ENCODE results near the gene SLC4A3.

Gene SLC4A3

GRCh38 chr2:219622472-219622871, 5.0 kb upstream of the SLC4A3 start:
- no peaks in the 10 kb centered on the region for H3K36me3 ChIP-seq (ENCODE audit: control insufficient read depth in 5 of 5, insufficient read depth in 5 of 5, low read length in 5 of 5)
- peaks cover 0 to 5% (median 2%) of the 10 kb centered on the region in 5 donors for H3K4me1 ChIP-seq (ENCODE audit: control insufficient read depth in 5 of 5, insufficient read depth in 5 of 5, low read length in 5 of 5)
- H3K9me3 ChIP-seq (ENCODE audit: control insufficient read depth in 5 of 5, low read length in 5 of 5), result no peaks in the 10 kb centered on the region
- no peak overlapping the region for H3K9ac ChIP-seq (ENCODE audit: low read length in 5 of 5)
- peaks cover 0 to 5% (median 4%) of the 10 kb centered on the region in 5 donors for H3K27me3 ChIP-seq (ENCODE audit: control insufficient read depth in 5 of 5, insufficient read depth in 4 of 5, low read length in 5 of 5)
- H3K4me3 ChIP-seq (ENCODE audit: low read depth in 1 of 5, low read length in 5 of 5), result no peak overlapping the region
- H3K27ac ChIP-seq (ENCODE audit: low read depth, low read length), result no peak overlapping the region

DNA sequence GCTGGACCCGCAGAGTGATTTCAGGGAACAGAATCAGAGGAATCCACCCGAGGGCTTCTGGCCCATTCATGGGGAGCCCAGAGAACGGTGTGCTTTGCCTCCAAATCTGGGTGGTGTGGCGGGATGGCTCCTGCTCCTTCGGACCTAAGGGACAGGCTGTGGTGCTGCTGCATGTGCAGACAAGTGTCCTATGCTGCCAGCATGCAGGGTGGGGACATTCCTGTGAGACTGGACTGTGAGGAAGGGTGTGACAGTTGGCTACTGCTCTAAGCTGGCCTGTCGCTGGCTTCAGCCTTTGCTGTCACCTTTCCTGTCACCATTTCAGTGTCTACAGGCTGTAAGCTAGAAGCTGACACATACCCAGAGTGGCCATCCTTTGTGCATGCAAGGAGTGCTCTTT, 2.9 kb upstream of the SLC4A3 start:
- Histone ChIP-seq H3K27me3 (ENCODE audit: control insufficient read depth in 5 of 5, insufficient read depth in 4 of 5, low read length in 5 of 5) (peaks cover 0 to 15% (median 11%) of the 10 kb centered on the region in 5 donors), H3K27ac (ENCODE audit: low read depth, low read length) (no peak overlapping the region)

GRCh38 chr2:219625179-219625578, 2.3 kb upstream of the SLC4A3 start:
- Histone ChIP-seq H3K4me1 (ENCODE audit: control insufficient read depth in 5 of 5, insufficient read depth in 5 of 5, low read length in 5 of 5) (peaks cover 0 to 17% (median 3%) of the 10 kb centered on the region in 5 donors), H3K9me3 (ENCODE audit: control insufficient read depth in 5 of 5, low read length in 5 of 5) (no peaks in the 10 kb centered on the region), H3K27ac (ENCODE audit: low read depth, low read length) (no peak overlapping the region), H3K36me3 (ENCODE audit: control insufficient read depth in 5 of 5, insufficient read depth in 5 of 5, low read length in 5 of 5) (no peaks in the 10 kb centered on the region), H3K27me3 (ENCODE audit: control insufficient read depth in 5 of 5, insufficient read depth in 4 of 5, low read length in 5 of 5) (peaks cover 0 to 15% (median 11%) of the 10 kb centered on the region in 5 donors), H3K9ac (ENCODE audit: low read length in 5 of 5) (no peak overlapping the region), H3K4me3 (ENCODE audit: low read depth in 1 of 5, low read length in 5 of 5) (no peak overlapping the region)

More for the DNA sequence above, 2.9 kb upstream of the SLC4A3 start:
- Histone ChIP-seq H3K9ac (ENCODE audit: low read length in 5 of 5) (no peak overlapping the region), H3K9me3 (ENCODE audit: control insufficient read depth in 5 of 5, low read length in 5 of 5) (no peaks in the 10 kb centered on the region), H3K4me3 (ENCODE audit: low read depth in 1 of 5, low read length in 5 of 5) (no peak overlapping the region), H3K36me3 (ENCODE audit: control insufficient read depth in 5 of 5, insufficient read depth in 5 of 5, low read length in 5 of 5) (no peaks in the 10 kb centered on the region), H3K4me1 (ENCODE audit: control insufficient read depth in 5 of 5, insufficient read depth in 5 of 5, low read length in 5 of 5) (peaks cover 0 to 17% (median 3%) of the 10 kb centered on the region in 5 donors)

DNA sequence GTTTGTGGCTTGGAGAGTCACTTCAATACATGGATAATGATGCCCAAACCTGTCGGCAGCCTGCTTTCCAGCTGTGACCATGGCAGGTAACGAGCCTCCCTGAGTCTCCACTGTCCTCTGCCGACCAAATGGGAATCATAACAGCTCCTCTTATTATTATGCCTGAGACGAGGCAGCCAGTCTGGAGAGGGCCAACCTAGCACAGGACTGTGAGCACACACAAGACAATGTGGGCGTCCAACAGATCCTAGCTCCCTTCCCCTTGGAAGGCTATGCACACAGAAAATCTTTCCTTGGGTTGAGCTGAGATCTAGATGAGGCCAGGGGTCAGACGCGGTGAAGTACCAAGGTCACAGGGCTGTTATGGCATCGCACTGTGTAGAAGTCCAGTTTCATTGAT, 890 bp upstream of the SLC4A3 start:
- no peak overlapping the region for H3K9ac ChIP-seq (ENCODE audit: low read length in 5 of 5)
- H3K27me3 ChIP-seq (ENCODE audit: control insufficient read depth in 5 of 5, insufficient read depth in 4 of 5, low read length in 5 of 5), result peaks cover 0 to 15% (median 11%) of the 10 kb centered on the region in 5 donors
- no peaks in the 10 kb centered on the region for H3K9me3 ChIP-seq (ENCODE audit: control insufficient read depth in 5 of 5, low read length in 5 of 5)
- H3K4me3 ChIP-seq (ENCODE audit: low read depth in 1 of 5, low read length in 5 of 5), result no peak overlapping the region
- peaks cover 0 to 17% (median 3%) of the 10 kb centered on the region in 5 donors for H3K4me1 ChIP-seq (ENCODE audit: control insufficient read depth in 5 of 5, insufficient read depth in 5 of 5, low read length in 5 of 5)
- H3K36me3 ChIP-seq (ENCODE audit: control insufficient read depth in 5 of 5, insufficient read depth in 5 of 5, low read length in 5 of 5), result no peaks in the 10 kb centered on the region
- no peak overlapping the region for H3K27ac ChIP-seq (ENCODE audit: low read depth, low read length)

DNA sequence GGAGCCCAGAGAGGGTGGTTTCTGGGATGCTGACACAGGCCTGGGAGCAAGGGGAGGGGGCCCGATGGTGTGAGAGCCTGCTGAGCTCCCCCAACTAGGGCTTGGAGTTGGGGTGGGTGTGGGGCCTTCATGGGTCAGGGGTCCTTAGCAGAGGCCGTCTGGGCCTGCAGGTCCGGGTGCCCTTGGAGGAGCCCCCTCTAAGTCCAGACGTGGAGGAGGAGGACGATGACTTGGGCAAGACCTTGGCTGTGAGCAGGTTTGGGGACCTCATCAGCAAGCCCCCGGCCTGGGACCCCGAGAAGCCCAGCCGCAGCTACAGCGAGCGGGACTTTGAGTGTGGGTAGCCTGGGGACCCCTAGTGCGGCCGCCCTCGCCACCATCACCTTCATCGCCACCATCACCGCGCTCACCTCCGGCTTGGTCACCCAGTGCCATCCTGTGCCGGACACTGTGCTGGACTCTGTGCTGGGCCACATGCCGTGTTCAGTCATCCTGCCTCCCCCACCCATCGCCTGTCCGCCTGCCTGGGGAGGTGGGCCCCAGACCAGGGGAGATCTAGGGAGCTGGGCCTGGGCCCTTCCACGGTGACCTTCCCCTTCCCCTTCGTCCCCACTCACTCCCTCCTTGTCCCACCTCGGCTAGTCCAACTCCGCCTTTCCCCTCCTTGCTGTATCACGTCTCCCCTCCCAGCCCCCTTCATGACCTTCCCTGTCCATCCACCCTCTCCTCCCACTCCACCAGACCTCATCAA, 980 bp downstream of the SLC4A3 start:
- H3K4me3 ChIP-seq (ENCODE audit: low read depth in 1 of 5, low read length in 5 of 5), result peak overlapping the region in 1 of 5 donors; percentile 61
- no peaks in the 10 kb centered on the region for H3K36me3 ChIP-seq (ENCODE audit: control insufficient read depth in 5 of 5, insufficient read depth in 5 of 5, low read length in 5 of 5)
- no peak overlapping the region for H3K9ac ChIP-seq (ENCODE audit: low read length in 5 of 5)
- peaks cover 0 to 17% (median 3%) of the 10 kb centered on the region in 5 donors for H3K4me1 ChIP-seq (ENCODE audit: control insufficient read depth in 5 of 5, insufficient read depth in 5 of 5, low read length in 5 of 5)
- H3K9me3 ChIP-seq (ENCODE audit: control insufficient read depth in 5 of 5, low read length in 5 of 5), result no peaks in the 10 kb centered on the region
- no peak overlapping the region for H3K27ac ChIP-seq (ENCODE audit: low read depth, low read length)
- peaks cover 0 to 15% (median 11%) of the 10 kb centered on the region in 5 donors for H3K27me3 ChIP-seq (ENCODE audit: control insufficient read depth in 5 of 5, insufficient read depth in 4 of 5, low read length in 5 of 5)

DNA sequence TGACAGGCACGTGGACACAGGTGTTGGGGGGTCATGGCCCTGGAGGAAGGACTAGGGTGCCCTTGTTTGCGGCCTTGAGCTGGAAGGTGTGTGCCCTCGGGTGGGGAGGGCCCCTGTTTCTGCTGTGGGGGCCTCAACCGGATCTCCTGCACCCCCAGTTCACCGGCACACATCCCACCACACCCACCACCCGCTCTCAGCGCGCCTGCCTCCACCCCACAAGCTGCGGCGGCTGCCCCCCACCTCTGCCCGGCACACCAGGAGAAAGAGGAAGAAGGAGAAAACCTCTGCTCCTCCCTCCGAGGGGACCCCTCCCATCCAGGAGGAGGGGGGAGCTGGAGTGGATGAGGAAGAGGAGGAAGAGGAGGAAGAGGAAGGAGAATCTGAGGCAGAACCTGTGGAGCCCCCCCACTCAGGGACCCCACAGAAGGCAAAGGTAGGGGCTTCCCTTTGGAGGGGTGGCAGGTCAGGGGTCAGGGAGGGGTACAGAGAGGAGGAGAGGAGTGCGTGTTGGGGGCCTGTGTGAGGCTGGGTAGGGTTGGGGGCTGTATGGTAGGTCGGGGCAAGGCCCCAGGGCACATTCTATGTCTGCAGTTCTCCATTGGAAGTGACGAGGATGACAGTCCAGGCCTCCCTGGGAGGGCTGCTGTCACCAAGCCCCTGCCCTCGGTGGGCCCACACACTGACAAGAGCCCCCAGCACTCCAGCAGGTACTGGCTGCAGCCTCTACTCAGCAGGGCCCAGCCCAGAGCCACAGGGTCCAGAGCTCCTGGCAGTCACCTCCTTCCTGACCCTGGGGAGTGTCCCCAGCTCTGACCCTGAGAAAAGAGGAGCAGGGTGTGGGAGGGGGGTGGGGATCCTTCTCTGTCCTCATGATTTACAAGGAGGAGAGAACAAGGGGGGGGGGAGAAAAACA, 1.8 kb downstream of the SLC4A3 start:
- Histone ChIP-seq H3K4me1 (ENCODE audit: control insufficient read depth in 5 of 5, insufficient read depth in 5 of 5, low read length in 5 of 5) (peaks cover 0 to 17% (median 3%) of the 10 kb centered on the region in 5 donors), H3K36me3 (ENCODE audit: control insufficient read depth in 5 of 5, insufficient read depth in 5 of 5, low read length in 5 of 5) (no peaks in the 10 kb centered on the region), H3K4me3 (ENCODE audit: low read depth in 1 of 5, low read length in 5 of 5) (no peak overlapping the region), H3K27ac (ENCODE audit: low read depth, low read length) (no peak overlapping the region), H3K27me3 (ENCODE audit: control insufficient read depth in 5 of 5, insufficient read depth in 4 of 5, low read length in 5 of 5) (peaks cover 0 to 15% (median 11%) of the 10 kb centered on the region in 5 donors), H3K9ac (ENCODE audit: low read length in 5 of 5) (no peak overlapping the region), H3K9me3 (ENCODE audit: control insufficient read depth in 5 of 5, low read length in 5 of 5) (no peaks in the 10 kb centered on the region)

GRCh38 chr2:219629976-219630695, 2.7 kb downstream of the SLC4A3 start:
- H3K9me3 ChIP-seq (ENCODE audit: control insufficient read depth in 5 of 5, low read length in 5 of 5), result no peaks in the 10 kb centered on the region
- no peak overlapping the region for H3K4me3 ChIP-seq (ENCODE audit: low read depth in 1 of 5, low read length in 5 of 5)
- H3K4me1 ChIP-seq (ENCODE audit: control insufficient read depth in 5 of 5, insufficient read depth in 5 of 5, low read length in 5 of 5), result peaks cover 0 to 17% (median 3%) of the 10 kb centered on the region in 5 donors
- H3K9ac ChIP-seq (ENCODE audit: low read length in 5 of 5), result no peak overlapping the region
- H3K27ac ChIP-seq (ENCODE audit: low read depth, low read length), result no peak overlapping the region
- H3K27me3 ChIP-seq (ENCODE audit: control insufficient read depth in 5 of 5, insufficient read depth in 4 of 5, low read length in 5 of 5), result peaks cover 0 to 15% (median 11%) of the 10 kb centered on the region in 5 donors
- H3K36me3 ChIP-seq (ENCODE audit: control insufficient read depth in 5 of 5, insufficient read depth in 5 of 5, low read length in 5 of 5), result no peaks in the 10 kb centered on the region

DNA sequence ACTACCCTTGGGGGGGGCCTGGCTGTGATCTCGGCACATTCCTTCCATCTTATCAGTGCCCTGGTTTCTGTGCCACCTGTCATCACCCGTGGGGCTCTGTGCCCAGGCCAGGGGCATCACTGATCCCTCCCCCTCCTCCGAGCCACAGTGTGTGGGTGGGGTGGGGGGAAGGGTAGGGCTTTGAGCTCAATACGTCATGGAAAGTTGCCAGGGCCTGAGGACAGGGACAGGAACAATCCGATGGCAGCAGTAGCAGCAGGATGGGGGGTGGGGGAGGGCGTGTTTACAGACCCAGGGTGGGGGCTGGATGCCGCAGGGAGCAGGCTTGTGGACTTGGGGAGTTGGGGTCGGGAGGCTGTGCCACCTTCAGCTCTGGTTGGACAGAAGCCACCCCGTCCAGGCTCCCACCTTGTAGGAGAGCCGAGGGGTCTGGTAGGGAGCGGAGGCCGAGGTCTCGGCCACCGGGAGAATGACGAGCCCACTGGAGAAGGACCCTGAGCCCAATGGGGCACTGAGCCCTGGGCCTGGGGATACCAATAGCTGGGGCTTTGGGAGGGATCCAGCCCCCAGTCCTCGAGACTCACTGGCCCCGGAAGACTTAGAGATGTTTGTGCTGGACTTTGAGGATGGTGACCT, 3.5 kb downstream of the SLC4A3 start:
- H3K9me3 ChIP-seq (ENCODE audit: control insufficient read depth in 5 of 5, low read length in 5 of 5), result no peaks in the 10 kb centered on the region
- H3K4me1 ChIP-seq (ENCODE audit: control insufficient read depth in 5 of 5, insufficient read depth in 5 of 5, low read length in 5 of 5), result peaks cover 0 to 17% (median 3%) of the 10 kb centered on the region in 5 donors
- no peak overlapping the region for H3K9ac ChIP-seq (ENCODE audit: low read length in 5 of 5)
- no peak overlapping the region for H3K4me3 ChIP-seq (ENCODE audit: low read depth in 1 of 5, low read length in 5 of 5)
- no peak overlapping the region for H3K27ac ChIP-seq (ENCODE audit: low read depth, low read length)
- H3K36me3 ChIP-seq (ENCODE audit: control insufficient read depth in 5 of 5, insufficient read depth in 5 of 5, low read length in 5 of 5), result no peaks in the 10 kb centered on the region
- peaks cover 0 to 15% (median 11%) of the 10 kb centered on the region in 5 donors for H3K27me3 ChIP-seq (ENCODE audit: control insufficient read depth in 5 of 5, insufficient read depth in 4 of 5, low read length in 5 of 5)

DNA sequence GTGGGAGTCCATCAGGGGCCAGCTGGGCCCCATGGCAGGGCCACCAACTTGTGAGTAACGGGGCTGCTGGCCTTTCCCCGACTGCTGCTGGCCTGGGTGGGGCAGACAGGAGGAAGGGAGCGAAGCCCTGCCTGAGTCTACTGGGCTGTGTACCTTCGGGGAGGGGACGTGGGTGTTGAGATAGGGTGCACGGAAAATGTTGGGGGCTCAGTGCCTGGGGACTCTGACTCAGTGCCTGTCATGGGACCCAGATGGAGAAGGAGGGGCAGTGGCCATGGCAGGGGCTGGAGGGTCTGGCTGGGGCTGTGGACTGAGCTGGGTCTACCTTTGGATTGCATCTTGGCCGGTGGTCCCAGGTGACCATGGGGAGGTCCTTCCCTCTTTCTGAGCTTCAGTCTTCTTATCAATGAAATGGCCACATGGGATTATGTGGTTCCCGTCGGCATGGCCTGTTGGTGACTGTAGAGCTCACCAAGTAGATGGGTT, 4.0 kb downstream of the SLC4A3 start:
- peaks cover 0 to 17% (median 3%) of the 10 kb centered on the region in 5 donors for H3K4me1 ChIP-seq (ENCODE audit: control insufficient read depth in 5 of 5, insufficient read depth in 5 of 5, low read length in 5 of 5)
- no peak overlapping the region for H3K27ac ChIP-seq (ENCODE audit: low read depth, low read length)
- H3K9ac ChIP-seq (ENCODE audit: low read length in 5 of 5), result no peak overlapping the region
- H3K9me3 ChIP-seq (ENCODE audit: control insufficient read depth in 5 of 5, low read length in 5 of 5), result no peaks in the 10 kb centered on the region
- H3K36me3 ChIP-seq (ENCODE audit: control insufficient read depth in 5 of 5, insufficient read depth in 5 of 5, low read length in 5 of 5), result no peaks in the 10 kb centered on the region
- H3K4me3 ChIP-seq (ENCODE audit: low read depth in 1 of 5, low read length in 5 of 5), result no peak overlapping the region
- peaks cover 0 to 14% (median 12%) of the 10 kb centered on the region in 5 donors for H3K27me3 ChIP-seq (ENCODE audit: control insufficient read depth in 5 of 5, insufficient read depth in 4 of 5, low read length in 5 of 5)

Measured in subcutaneous abdominal adipose tissue (tissue), 5 donors.